Activated CD4-positive, alpha-beta T cell treated with anti-CD3 and anti-CD28 coated beads for 36 hours (primary cell): ENCODE results near the gene TRPM3. TPM values are rescaled to one million over a fixed set of nuclear protein-coding genes. Genes with fewer than 3 reads are reported as not detected.

Source experiments
- ATAC-seq: fragments of 200-7000 bp; cut with Tn5 transposase; one replicate; pipeline ENCODE4 v1.10.0; 2021; ENCODE audit warnings: mild to moderate bottlenecking, moderate library complexity
- CTCF ChIA-PET: fragments of 350-600 bp; sonication (Branson Sonifier 250); formaldehyde crosslinking; loops from one replicate; lab custom pipeline; 2021; ENCODE audit warnings: antibody characterized with exemption; lab: Charles Lee
- POLR2A ChIA-PET: fragments of 350-600 bp; sonication (Branson Sonifier 250); formaldehyde crosslinking; loops from one replicate; lab custom pipeline; 2021; ENCODE audit warnings: antibody characterized with exemption, inconsistent platforms; lab: Charles Lee
- DNase-seq: peaks from one replicate; pipeline ENCODE4 v3.0.0-alpha.2; 2020
- H3K27ac Mint-ChIP-seq: one replicate; pipeline ENCODE4 v1.8.0; 2021; ENCODE audit warnings: mixed read lengths
- H3K27me3 Mint-ChIP-seq: one replicate; pipeline ENCODE4 v1.8.0; 2021; ENCODE audit warnings: mixed read lengths
- H3K36me3 Mint-ChIP-seq: one replicate; pipeline ENCODE4 v1.8.0; 2021; ENCODE audit warnings: low read depth, mixed read lengths
- H3K4me1 Mint-ChIP-seq: one replicate; pipeline ENCODE4 v1.8.0; 2021; ENCODE audit warnings: mixed read lengths
- H3K4me3 Mint-ChIP-seq: one replicate; pipeline ENCODE4 v1.8.0; 2021; ENCODE audit warnings: mild to moderate bottlenecking, moderate library complexity, mixed read lengths
- H3K9me3 Mint-ChIP-seq: one replicate; pipeline ENCODE4 v1.8.0; 2021; ENCODE audit warnings: low read depth, mixed read lengths
- intact Hi-C, 2 experiments: fragments of 100-400 bp; cut with DNase I in 1 of 2; cut with micrococcal nuclease in 1 of 2; formaldehyde crosslinking; loops; one replicate each; pipeline versions ENCODE4 v1.14.2 to v1.15.1; 2022 to 2024; cut with DNase I, micrococcal nuclease
- total RNA-seq, 2 experiments: library from RNA; stranded (reverse); gene quantifications; one replicate each; pipeline ENCODE4 v1.2.3, GENCODE V29; 2021

The TRPM3 gene
- total RNA-seq, 2 experiments from 2014 or later: not detected

DNA sequence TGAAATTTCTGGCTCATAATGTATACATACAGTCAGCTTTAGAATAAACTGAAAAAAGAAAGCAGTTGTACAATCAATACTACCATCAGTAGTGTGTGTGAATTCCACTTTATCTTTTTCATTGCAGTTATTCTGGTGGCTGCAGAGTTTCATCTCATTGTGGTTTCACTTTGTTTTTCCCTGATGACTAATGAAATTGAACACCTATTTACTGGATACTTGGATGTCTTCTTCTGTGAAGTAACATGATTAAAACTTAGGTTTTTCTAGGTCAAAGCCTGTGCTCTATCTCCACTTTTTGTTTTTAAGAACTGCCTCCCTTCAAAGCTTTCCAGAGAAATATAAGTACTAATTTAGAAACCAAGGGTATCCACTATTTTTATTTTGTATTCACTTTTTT, 174.3 kb downstream of the TRPM3 start:
- H3K9me3 Mint-ChIP-seq: no peaks in the 10 kb centered on the region
- no peak overlapping the region for H3K4me3 Mint-ChIP-seq
- ATAC-seq (no peak), DNase-seq (no peak)
- CTCF ChIA-PET: interaction anchor here (1.2 kb wide), 1 partner anchor 20 kb away, joined by 5 read pairs; no protein-coding TSS in a partner anchor
- no peaks in the 10 kb centered on the region for H3K4me1 Mint-ChIP-seq
- POLR2A ChIA-PET: no interaction called here
- peaks cover 2% of the 10 kb centered on the region for H3K27me3 Mint-ChIP-seq
- H3K36me3 Mint-ChIP-seq: no peaks in the 10 kb centered on the region
- intact Hi-C loops: no loop called here
- H3K27ac Mint-ChIP-seq: no peak overlapping the region

DNA sequence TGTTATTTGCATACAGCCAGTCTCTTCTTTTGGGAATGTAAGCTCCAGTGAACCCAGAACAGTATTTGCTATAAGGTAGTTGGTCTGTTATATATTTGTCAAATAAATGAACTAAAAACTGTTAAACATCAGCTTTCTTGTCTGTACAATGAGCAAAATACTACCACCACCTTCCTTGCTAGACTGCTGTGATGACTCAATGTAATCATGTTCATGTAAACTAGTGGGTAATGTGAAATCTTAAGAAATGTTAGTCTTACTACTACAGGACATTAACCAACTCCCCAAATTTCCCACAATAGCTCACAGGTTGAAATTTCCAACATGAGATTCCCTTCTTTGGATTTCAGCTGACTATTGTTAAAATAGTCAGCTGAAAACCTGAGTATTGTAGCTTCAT, 176.1 kb downstream of the TRPM3 start:
- H3K27ac Mint-ChIP-seq: no peak overlapping the region
- H3K4me3 Mint-ChIP-seq: no peak overlapping the region
- ATAC-seq (no peak), DNase-seq (no peak)
- POLR2A ChIA-PET: no interaction called here
- H3K9me3 Mint-ChIP-seq: no peaks in the 10 kb centered on the region
- intact Hi-C loops: no loop called here
- H3K36me3 Mint-ChIP-seq: no peaks in the 10 kb centered on the region
- H3K27me3 Mint-ChIP-seq: peaks cover 2% of the 10 kb centered on the region
- CTCF ChIA-PET: no interaction called here
- H3K4me1 Mint-ChIP-seq: no peaks in the 10 kb centered on the region

DNA sequence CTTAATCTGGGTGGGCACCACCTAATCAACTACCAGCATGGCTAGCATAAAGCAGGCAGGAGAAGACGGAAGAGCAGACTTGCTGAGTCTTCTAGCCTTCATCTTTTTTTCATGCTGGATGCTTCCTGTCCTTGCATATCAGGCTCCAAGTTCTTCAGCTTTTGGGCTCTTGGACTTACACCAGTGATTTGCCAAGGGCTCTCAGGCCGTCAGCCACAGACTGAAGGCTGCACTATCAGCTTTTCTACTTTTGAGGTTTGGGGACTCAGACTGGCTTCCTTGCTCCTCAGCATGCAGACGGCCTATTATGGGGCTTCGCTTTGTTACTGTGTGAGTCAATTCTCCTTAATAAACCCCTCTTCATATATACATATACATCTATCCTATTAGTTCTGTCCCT, 180.2 kb downstream of the TRPM3 start:
- no peaks in the 10 kb centered on the region for H3K27me3 Mint-ChIP-seq
- H3K9me3 Mint-ChIP-seq: no peaks in the 10 kb centered on the region
- no peaks in the 10 kb centered on the region for H3K36me3 Mint-ChIP-seq
- CTCF ChIA-PET: no interaction called here
- ATAC-seq (no peak), DNase-seq (no peak)
- intact Hi-C loops: no loop called here
- H3K27ac Mint-ChIP-seq: no peak overlapping the region
- POLR2A ChIA-PET: no interaction called here
- no peak overlapping the region for H3K4me3 Mint-ChIP-seq
- H3K4me1 Mint-ChIP-seq: no peaks in the 10 kb centered on the region

DNA sequence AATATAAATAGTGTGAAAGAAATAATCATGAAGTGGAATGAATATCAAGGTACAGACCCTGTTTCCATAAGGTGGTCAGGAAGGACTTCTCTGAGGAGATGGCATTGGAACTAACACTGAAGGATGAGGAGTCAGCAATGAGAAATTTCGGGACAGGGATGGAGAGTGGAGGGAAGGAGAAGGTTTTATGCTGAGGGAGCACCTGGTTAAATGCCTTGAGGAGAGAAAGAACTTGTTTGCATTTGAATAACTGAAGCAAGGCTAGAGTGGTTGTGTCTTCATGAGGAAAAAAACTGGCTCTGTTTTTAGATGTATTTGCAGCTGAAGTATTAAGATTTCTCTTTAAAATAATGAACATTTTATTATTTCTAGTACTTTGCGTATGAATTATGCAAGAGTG, 180.8 kb downstream of the TRPM3 start:
- no peak for ATAC-seq
- no peak overlapping the region for H3K4me3 Mint-ChIP-seq
- no peaks in the 10 kb centered on the region for H3K4me1 Mint-ChIP-seq
- ChIA-PET POLR2A (no interaction called here), CTCF (no interaction called here)
- H3K27ac Mint-ChIP-seq: no peak overlapping the region
- no peaks in the 10 kb centered on the region for H3K27me3 Mint-ChIP-seq
- no peaks in the 10 kb centered on the region for H3K9me3 Mint-ChIP-seq
- no peak for DNase-seq
- intact Hi-C loops: no loop called here
- H3K36me3 Mint-ChIP-seq: no peaks in the 10 kb centered on the region

DNA sequence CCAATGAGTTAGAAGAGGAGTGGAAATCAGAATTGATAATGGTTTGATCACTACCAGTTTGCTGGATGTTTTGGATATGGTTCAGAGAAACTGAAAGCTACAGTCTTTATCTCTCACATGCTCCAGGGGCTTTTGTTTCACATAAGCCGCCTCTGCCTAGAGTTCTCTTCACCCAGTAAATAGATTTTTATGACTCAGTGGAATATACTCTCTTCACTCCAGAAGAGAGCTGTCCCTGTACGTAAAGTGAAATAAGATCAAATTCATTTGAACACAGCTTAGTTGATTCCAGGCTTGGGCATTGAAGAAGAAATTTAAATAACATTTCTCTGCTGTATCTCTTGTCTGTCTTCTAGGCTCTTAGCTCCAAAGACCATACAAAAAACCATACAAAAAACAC, 184.9 kb downstream of the TRPM3 start:
- Mint-ChIP-seq H3K9me3 (no peaks in the 10 kb centered on the region), H3K27ac (no peak overlapping the region), H3K27me3 (no peaks in the 10 kb centered on the region), H3K4me1 (no peaks in the 10 kb centered on the region), H3K36me3 (no peaks in the 10 kb centered on the region), H3K4me3 (no peak overlapping the region)
- CTCF ChIA-PET: interaction anchor here (1.1 kb wide), 1 partner anchor 14 kb away, joined by 5 read pairs; no protein-coding TSS in a partner anchor
- ATAC-seq (no peak), DNase-seq (no peak)
- POLR2A ChIA-PET: no interaction called here
- intact Hi-C loops: no loop called here

DNA sequence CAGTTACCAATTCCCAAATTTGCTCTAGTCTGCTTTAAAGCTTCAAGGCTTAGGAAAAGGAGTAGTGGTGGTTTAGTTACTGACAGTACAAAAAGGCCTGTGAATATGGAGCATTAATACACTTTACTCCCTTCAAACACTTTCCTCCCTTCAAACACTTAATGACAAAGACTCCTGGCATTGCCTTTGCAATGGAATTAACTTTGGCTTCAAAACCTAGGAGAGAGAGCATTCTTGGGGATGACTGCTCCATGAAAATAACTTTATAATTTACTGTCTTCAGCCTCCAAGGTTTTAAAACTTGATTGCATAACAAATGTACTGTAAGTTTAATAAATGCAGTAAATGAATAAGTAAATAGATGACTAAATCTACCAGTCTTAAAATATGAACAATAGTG, 185.6 kb downstream of the TRPM3 start:
- ATAC-seq (no peak), DNase-seq (no peak)
- no peaks in the 10 kb centered on the region for H3K27me3 Mint-ChIP-seq
- ChIA-PET POLR2A (no interaction called here), CTCF (no interaction called here)
- no peak overlapping the region for H3K27ac Mint-ChIP-seq
- no peak overlapping the region for H3K4me3 Mint-ChIP-seq
- H3K36me3 Mint-ChIP-seq: no peaks in the 10 kb centered on the region
- intact Hi-C loops: no loop called here
- H3K9me3 Mint-ChIP-seq: no peaks in the 10 kb centered on the region
- no peaks in the 10 kb centered on the region for H3K4me1 Mint-ChIP-seq

DNA sequence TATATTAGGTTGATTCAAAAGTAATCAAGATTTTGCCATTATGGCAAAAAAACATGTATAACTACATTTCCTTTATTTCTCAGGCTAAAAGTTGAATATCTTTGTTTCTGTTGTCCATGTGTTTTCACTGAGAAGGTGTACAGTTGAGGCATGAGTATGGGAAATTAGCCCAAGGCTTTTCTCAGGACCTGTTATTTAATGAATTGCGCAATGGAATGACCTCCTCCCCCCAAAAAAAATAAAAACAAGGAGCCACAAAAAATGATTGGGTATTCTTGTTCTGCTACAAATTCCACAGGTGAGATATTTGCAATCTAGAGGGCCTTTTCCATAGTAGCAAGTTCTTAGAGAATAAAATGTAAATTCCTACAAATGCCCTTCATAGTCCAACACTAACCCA, 186.8 kb downstream of the TRPM3 start:
- ATAC-seq (no peak), DNase-seq (no peak)
- H3K36me3 Mint-ChIP-seq: no peaks in the 10 kb centered on the region
- H3K27me3 Mint-ChIP-seq: no peaks in the 10 kb centered on the region
- no peaks in the 10 kb centered on the region for H3K4me1 Mint-ChIP-seq
- no peaks in the 10 kb centered on the region for H3K9me3 Mint-ChIP-seq
- H3K4me3 Mint-ChIP-seq: no peak overlapping the region
- intact Hi-C loops: no loop called here
- no peak overlapping the region for H3K27ac Mint-ChIP-seq
- ChIA-PET POLR2A (no interaction called here), CTCF (no interaction called here)

DNA sequence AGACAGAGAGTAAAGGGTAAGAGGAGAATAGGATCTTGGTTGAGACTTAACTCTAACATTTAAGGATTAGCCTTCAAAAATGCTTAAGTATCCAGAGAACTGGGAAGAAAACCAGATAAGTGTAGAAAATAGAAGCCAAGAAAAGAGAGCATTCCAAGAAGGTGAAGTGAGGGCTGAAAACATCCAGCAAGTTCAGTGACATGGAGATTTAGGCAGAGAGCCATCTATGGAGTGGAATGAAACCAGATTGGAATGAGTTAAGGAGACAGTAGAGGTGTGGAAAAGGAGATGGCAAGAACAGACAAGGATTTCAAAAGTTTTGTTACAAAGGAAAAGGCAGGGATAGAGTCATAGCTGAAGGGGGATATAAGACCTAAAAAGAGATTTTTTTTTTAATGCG, 188.1 kb downstream of the TRPM3 start:
- H3K27me3 Mint-ChIP-seq: no peaks in the 10 kb centered on the region
- DNase-seq (no peak), ATAC-seq (no peak)
- intact Hi-C loops: no loop called here
- no peak overlapping the region for H3K4me3 Mint-ChIP-seq
- no peaks in the 10 kb centered on the region for H3K36me3 Mint-ChIP-seq
- no peaks in the 10 kb centered on the region for H3K4me1 Mint-ChIP-seq
- ChIA-PET POLR2A (no interaction called here), CTCF (no interaction called here)
- no peaks in the 10 kb centered on the region for H3K9me3 Mint-ChIP-seq
- H3K27ac Mint-ChIP-seq: no peak overlapping the region

DNA sequence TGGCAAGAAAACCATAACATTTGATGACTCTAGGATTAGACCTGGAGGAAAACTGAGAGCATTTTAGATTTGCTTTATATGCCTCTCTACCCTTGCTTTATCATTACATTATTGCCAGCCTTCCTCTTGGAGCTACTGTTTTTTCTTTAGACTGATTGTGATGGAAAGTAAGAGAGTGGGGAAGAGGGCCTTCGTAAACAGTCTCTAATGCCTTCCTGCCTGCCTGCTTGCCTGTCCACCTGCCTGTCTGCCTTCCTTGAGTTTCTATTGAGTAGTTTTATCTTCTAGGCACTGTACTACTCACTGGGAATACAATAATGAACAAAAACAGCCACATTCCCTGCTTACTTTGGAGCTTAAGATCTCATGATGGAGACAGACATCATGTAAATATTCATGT, 189.3 kb downstream of the TRPM3 start:
- no peak for DNase-seq
- intact Hi-C loops: no loop called here
- H3K27ac Mint-ChIP-seq: no peak overlapping the region
- no peak overlapping the region for H3K4me3 Mint-ChIP-seq
- no peaks in the 10 kb centered on the region for H3K4me1 Mint-ChIP-seq
- H3K36me3 Mint-ChIP-seq: no peaks in the 10 kb centered on the region
- H3K27me3 Mint-ChIP-seq: no peaks in the 10 kb centered on the region
- ChIA-PET CTCF (no interaction called here), POLR2A (no interaction called here)
- no peak for ATAC-seq
- no peaks in the 10 kb centered on the region for H3K9me3 Mint-ChIP-seq

DNA sequence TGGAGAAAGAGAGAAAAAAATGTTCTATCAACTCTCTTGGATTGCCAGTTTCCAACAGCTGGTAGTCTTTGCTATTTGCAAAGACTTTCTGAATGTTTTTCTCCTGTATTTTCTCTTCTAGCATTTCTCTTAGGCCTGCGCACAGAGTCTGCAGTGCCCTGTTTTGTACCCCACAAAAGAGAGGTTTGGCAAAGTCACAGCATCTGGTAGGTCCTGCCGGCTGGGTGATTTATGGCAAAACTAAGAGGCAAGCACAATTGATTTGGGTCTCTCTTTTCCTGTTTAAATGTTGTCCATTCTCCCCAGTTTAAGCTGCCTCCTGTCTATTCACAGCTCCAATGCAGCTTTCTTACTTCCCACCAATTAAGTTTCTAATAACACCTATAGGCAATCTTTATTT, 193.9 kb downstream of the TRPM3 start:
- H3K36me3 Mint-ChIP-seq: no peaks in the 10 kb centered on the region
- DNase-seq (no peak), ATAC-seq (no peak)
- intact Hi-C loops: loop anchor here in 1 of 2 experiments (5.0 kb wide), 1 partner anchor 75 kb away; no protein-coding TSS in a partner anchor
- no peaks in the 10 kb centered on the region for H3K27me3 Mint-ChIP-seq
- ChIA-PET CTCF (interaction anchor here (0.6 to 1.5 kb wide), 4 partner anchors 12 to 465 kb away, joined by 3 to 5 read pairs (median 3); no protein-coding TSS in a partner anchor), POLR2A (no interaction called here)
- H3K27ac Mint-ChIP-seq: no peak overlapping the region
- no peaks in the 10 kb centered on the region for H3K4me1 Mint-ChIP-seq
- no peaks in the 10 kb centered on the region for H3K9me3 Mint-ChIP-seq
- no peak overlapping the region for H3K4me3 Mint-ChIP-seq

DNA sequence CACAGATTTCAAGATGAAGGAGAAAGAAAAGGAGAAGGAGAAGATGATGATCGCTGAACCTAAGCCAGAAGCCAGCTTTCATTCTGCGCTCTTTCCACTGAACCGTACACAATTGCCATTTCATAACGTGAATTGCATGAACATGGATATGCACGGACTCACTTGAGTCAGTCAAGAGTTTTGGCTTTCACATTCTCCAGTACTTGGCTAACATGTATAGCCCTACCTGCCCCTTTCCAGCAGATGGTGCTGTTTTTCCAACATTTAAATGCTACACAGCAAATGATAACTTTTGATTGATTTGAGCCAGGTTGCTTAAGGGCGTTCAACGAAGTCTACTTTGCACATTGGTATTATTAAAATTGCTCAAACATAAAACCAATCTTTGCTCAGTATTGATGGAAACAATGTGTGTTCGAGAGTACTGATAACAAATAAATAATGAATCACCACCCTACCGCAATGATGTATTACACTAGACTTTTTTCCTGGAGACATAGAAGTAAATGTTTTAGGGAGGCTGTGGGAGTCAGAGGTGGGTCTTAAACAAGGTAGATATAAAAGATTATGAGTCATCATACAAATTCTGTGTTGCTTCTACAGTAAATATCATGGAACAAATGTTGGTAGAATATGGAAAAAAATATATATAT, 196.4 kb downstream of the TRPM3 start:
- peak; percentile 24 for DNase-seq
- CTCF ChIA-PET: interaction anchor here (0.6 kb wide), 1 partner anchor 283 kb away, joined by 3 read pairs; no protein-coding TSS in a partner anchor
- H3K9me3 Mint-ChIP-seq: no peaks in the 10 kb centered on the region

DNA sequence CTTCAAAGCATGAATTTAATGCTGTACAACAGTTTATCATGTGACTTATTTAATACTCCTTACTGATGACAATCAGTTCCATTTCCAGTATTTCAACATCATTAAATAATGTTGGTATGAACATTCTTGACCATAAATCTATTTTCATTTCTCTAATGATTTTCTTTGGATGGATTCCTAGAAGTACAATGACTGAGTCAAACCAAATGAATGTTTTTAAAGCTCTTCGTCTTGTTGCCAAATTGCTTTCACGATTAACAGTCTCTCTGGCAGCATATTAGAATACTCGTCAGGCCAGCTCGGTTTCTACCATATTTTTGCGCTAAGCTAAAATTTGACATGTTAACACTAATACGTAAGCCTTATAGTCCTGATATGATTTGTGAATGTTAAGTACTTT, 197.0 kb downstream of the TRPM3 start:
- ChIA-PET CTCF (interaction anchor here (0.6 kb wide), 1 partner anchor 283 kb away, joined by 3 read pairs; no protein-coding TSS in a partner anchor), POLR2A (no interaction called here)
- ATAC-seq (no peak), DNase-seq (no peak)
- Mint-ChIP-seq H3K36me3 (no peaks in the 10 kb centered on the region), H3K4me1 (no peaks in the 10 kb centered on the region), H3K4me3 (no peak overlapping the region), H3K27me3 (no peaks in the 10 kb centered on the region), H3K9me3 (no peaks in the 10 kb centered on the region), H3K27ac (no peak overlapping the region)
- intact Hi-C loops: no loop called here

More for the DNA sequence above, 196.4 kb downstream of the TRPM3 start:
- Mint-ChIP-seq H3K27ac (no peak overlapping the region), H3K36me3 (no peaks in the 10 kb centered on the region), H3K27me3 (no peaks in the 10 kb centered on the region), H3K4me3 (no peak overlapping the region), H3K4me1 (no peaks in the 10 kb centered on the region)
- ATAC-seq: peak; percentile 66
- intact Hi-C loops: loop anchor here (1.0 to 5.0 kb wide), 4 partner anchors 76 to 324 kb away; no protein-coding TSS in a partner anchor
- POLR2A ChIA-PET: no interaction called here
